PC-3 (cell line): ENCODE measurements around the gene NFU1. TPM values are rescaled to one million over a fixed set of nuclear protein-coding genes. Genes with fewer than 3 reads are reported as not detected.

ENCODE experiments used
- ATAC-seq: fragments of 200-7000 bp; cut with Tn5 transposase; 2 replicates; pipeline ENCODE4 v1.9.1; 2020; ENCODE audit warnings: mild to moderate bottlenecking, moderate library complexity
- BruUV-seq: library from RNA; stranded (reverse); fragments of 400-500 nt; replicated peaks from 2 replicates; lab custom pipeline; 2021; lab: Mats Ljungman, UMichigan
- CTCF ChIA-PET: fragments of 300-600 bp; sonication (Branson Sonifier 250); formaldehyde crosslinking; loops from one replicate; lab custom pipeline; 2022; ENCODE audit warnings: antibody characterized with exemption; lab: Charles Lee
- POLR2A ChIA-PET: fragments of 300-600 bp; sonication (Branson Sonifier 250); formaldehyde crosslinking; loops from one replicate; lab custom pipeline; 2022; ENCODE audit warnings: antibody characterized with exemption; ENCODE audit not compliant: unreplicated experiment; lab: Charles Lee
- DNase-seq: peaks from one replicate; pipeline ENCODE4 v3.0.0-alpha.2; 2015
- H2AFZ ChIP-seq: fragments of 300-600 bp; sonication (generic); 2 replicates; pipeline ENCODE4 v1.6.0; 2016; ENCODE audit warnings: antibody characterized with exemption, low read length
- H3F3A ChIP-seq: fragments of 300-600 bp; sonication (generic); one replicate; pipeline ENCODE4 v1.6.0; 2017; ENCODE audit warnings: antibody characterized with exemption, low read length, control low read depth, mild to moderate bottlenecking; ENCODE audit not compliant: unreplicated experiment
- H3K27ac ChIP-seq: fragments of 300-600 bp; sonication (generic); 2 replicates; pipeline ENCODE4 v1.5.1; 2016; ENCODE audit warnings: mild to moderate bottlenecking, low read length
- H3K27me3 ChIP-seq: fragments of 300-600 bp; sonication (generic); 2 replicates; pipeline ENCODE4 v1.6.1; 2016; ENCODE audit warnings: low read length, mixed read lengths
- H3K36me3 ChIP-seq: fragments of 300-600 bp; sonication (generic); 2 replicates; pipeline ENCODE4 v1.6.1; 2016; ENCODE audit warnings: low read depth, mixed run types, low read length, mixed read lengths
- H3K4me1 ChIP-seq: fragments of 300-600 bp; sonication (generic); 2 replicates; pipeline ENCODE4 v1.5.1; 2016; ENCODE audit warnings: low read length; ENCODE audit not compliant: insufficient read depth
- H3K4me2 ChIP-seq: fragments of 300-600 bp; sonication (generic); 2 replicates; pipeline ENCODE4 v1.6.0; 2016; ENCODE audit warnings: low read length
- H3K4me3 ChIP-seq: fragments of 300-600 bp; sonication (generic); 2 replicates; pipeline ENCODE4 v1.5.1; 2016; ENCODE audit warnings: mild to moderate bottlenecking, low read length, mixed read lengths
- H3K79me2 ChIP-seq: fragments of 300-600 bp; sonication (generic); 2 replicates; pipeline ENCODE4 v1.6.1; 2017; ENCODE audit warnings: low read length, mixed read lengths
- H3K9ac ChIP-seq: fragments of 300-600 bp; sonication (generic); 2 replicates; pipeline ENCODE4 v1.6.0; 2016; ENCODE audit warnings: mild to moderate bottlenecking, low read length
- H3K9me2 ChIP-seq: fragments of 300-600 bp; sonication (generic); replicated peaks from 2 replicates; pipeline ENCODE4 v1.6.1; 2016; ENCODE audit warnings: mixed run types, low read length, mixed read lengths
- H3K9me3 ChIP-seq: fragments of 300-600 bp; sonication (generic); 2 replicates; pipeline ENCODE4 v1.6.1; 2016; ENCODE audit warnings: low read length, mixed read lengths
- H4K20me1 ChIP-seq: fragments of 300-600 bp; sonication (generic); 2 replicates; pipeline ENCODE4 v1.6.1; 2016; ENCODE audit warnings: low read length, mixed read lengths
- CTCF ChIP-seq: fragments of 300-600 bp; sonication (generic); conservative IDR thresholded peaks from 2 replicates; pipeline ENCODE4 v1.5.1; 2017; ENCODE audit warnings: antibody characterized with exemption, low read depth, mild to moderate bottlenecking, low read length
- EZH2 ChIP-seq: fragments of 300-600 bp; sonication (generic); IDR thresholded peaks from one replicate; pipeline ENCODE4 v1.6.1; 2017; ENCODE audit warnings: antibody characterized with exemption, mild to moderate bottlenecking, low read length; ENCODE audit not compliant: unreplicated experiment
- EZH2phosphoT487 ChIP-seq: fragments of 300-600 bp; sonication (generic); IDR thresholded peaks from 2 replicates; pipeline ENCODE4 v1.6.1; 2018; ENCODE audit warnings: mild to moderate bottlenecking, antibody characterized with exemption, low read length, borderline replicate concordance
- intact Hi-C: fragments of 100-400 bp; cut with micrococcal nuclease; formaldehyde crosslinking; loops from 2 replicates; pipeline ENCODE4 v1.9.0; 2023
- total RNA-seq: library from RNA; depleted of rRNA; stranded (reverse); fragments of >200 nt; gene quantifications from 2 replicates; pipeline ENCODE4 v1.2.3, GENCODE V29; 2014

The NFU1 gene
- total RNA-seq, 1 experiment from 2014 or later = 45.6 TPM

- ATAC-seq (no peak), DNase-seq (no peak)
- H3K79me2 ChIP-seq = no peaks in the 10 kb centered on the region
- no peak overlapping the region for H3K27ac ChIP-seq
- H3K9me2 ChIP-seq = no peaks in the 10 kb centered on the region
- no peaks in the 10 kb centered on the region for H3K4me1 ChIP-seq
- no peaks in the 10 kb centered on the region for H3K27me3 ChIP-seq
- H4K20me1 ChIP-seq = no peaks in the 10 kb centered on the region
- no TSS peak for BruUV-seq
- no peak overlapping the region for H3K9ac ChIP-seq
- no peak overlapping the region for H2AFZ ChIP-seq
- intact Hi-C loops = no loop called here
- TF ChIP-seq EZH2 (no peak), CTCF (no peak), EZH2phosphoT487 (no peak)
- ChIA-PET POLR2A (no interaction called here), CTCF (no interaction called here)
- H3K36me3 ChIP-seq = no peaks in the 10 kb centered on the region
- H3K9me3 ChIP-seq = no peaks in the 10 kb centered on the region
- H3K4me3 ChIP-seq = no peak overlapping the region
- H3K4me2 ChIP-seq = no peak overlapping the region
- H3F3A ChIP-seq = no peaks in the 10 kb centered on the region
Observed at GRCh38 chr2:69453475-69454129, 16.4 kb upstream of the NFU1 start.

GRCh38 chr2:69452687-69453086 lies 15.5 kb upstream of the NFU1 start:
- intact Hi-C loops = no loop called here
- H3K9ac ChIP-seq = no peak overlapping the region
- CTCF ChIA-PET = no interaction called here

More at GRCh38 chr2:69452687-69453086, 15.5 kb upstream of the NFU1 start:
- TF ChIP-seq EZH2 (no peak), CTCF (no peak), EZH2phosphoT487 (no peak)
- H3K4me1 ChIP-seq = no peaks in the 10 kb centered on the region
- H3K36me3 ChIP-seq = no peaks in the 10 kb centered on the region
- no peak overlapping the region for H3K27ac ChIP-seq
- no peak for DNase-seq
- no peaks in the 10 kb centered on the region for H3K27me3 ChIP-seq
- no peak for ATAC-seq
- no peak overlapping the region for H3K4me3 ChIP-seq
- H2AFZ ChIP-seq = no peak overlapping the region
- H3K9me3 ChIP-seq = no peaks in the 10 kb centered on the region
- H3K79me2 ChIP-seq = no peaks in the 10 kb centered on the region
- H3F3A ChIP-seq = no peaks in the 10 kb centered on the region
- H3K4me2 ChIP-seq = no peak overlapping the region
- no peaks in the 10 kb centered on the region for H3K9me2 ChIP-seq
- no TSS peak for BruUV-seq
- H4K20me1 ChIP-seq = no peaks in the 10 kb centered on the region
- POLR2A ChIA-PET = interaction anchor here (0.7 kb wide), 1 partner anchor 15 kb away, joined by 3 read pairs; no protein-coding TSS in a partner anchor
